IgD-negative memory B cell (primary cell): ENCODE results near the gene WSCD1. TPM values are rescaled to one million over a fixed set of nuclear protein-coding genes. Genes with fewer than 3 reads are reported as not detected.

Experiments
- H3K27ac Mint-ChIP-seq, 3 donors: one replicate each; pipeline ENCODE4 v1.8.0; 2020 to 2022; ENCODE audit warnings: mild to moderate bottlenecking in 3 of 3, mixed read lengths in 3 of 3, moderate library complexity in 1 of 3
- H3K27me3 Mint-ChIP-seq: one replicate; pipeline ENCODE4 v1.8.0; 2021; ENCODE audit warnings: mixed read lengths
- H3K36me3 Mint-ChIP-seq: one replicate; pipeline ENCODE4 v1.8.0; 2020; ENCODE audit warnings: mild to moderate bottlenecking, mixed read lengths
- H3K4me1 Mint-ChIP-seq, 3 donors: one replicate each; pipeline ENCODE4 v1.8.0; 2020 to 2022; ENCODE audit warnings: mixed read lengths in 3 of 3, mild to moderate bottlenecking in 1 of 3
- H3K4me3 Mint-ChIP-seq, 4 donors: one replicate each; pipeline ENCODE4 v1.8.0; 2020 to 2022; ENCODE audit warnings: mild to moderate bottlenecking in 4 of 4, mixed read lengths in 4 of 4, moderate library complexity in 3 of 4
- H3K9me3 Mint-ChIP-seq, 3 donors: one replicate each; pipeline ENCODE4 v1.8.0; 2020 to 2021; ENCODE audit warnings: mixed read lengths in 3 of 3, mild to moderate bottlenecking in 1 of 3
- polyA plus RNA-seq: library from polyadenylated mRNA; unstranded; fragments of 300-500 nt; fragmentation: Illumina TruSeq; gene quantifications from one replicate; pipeline ENCODE4 v1.2.3, GENCODE V29; 2021

The WSCD1 gene
- polyA plus RNA-seq, 1 donor from 2014 or later, result not detected

DNA sequence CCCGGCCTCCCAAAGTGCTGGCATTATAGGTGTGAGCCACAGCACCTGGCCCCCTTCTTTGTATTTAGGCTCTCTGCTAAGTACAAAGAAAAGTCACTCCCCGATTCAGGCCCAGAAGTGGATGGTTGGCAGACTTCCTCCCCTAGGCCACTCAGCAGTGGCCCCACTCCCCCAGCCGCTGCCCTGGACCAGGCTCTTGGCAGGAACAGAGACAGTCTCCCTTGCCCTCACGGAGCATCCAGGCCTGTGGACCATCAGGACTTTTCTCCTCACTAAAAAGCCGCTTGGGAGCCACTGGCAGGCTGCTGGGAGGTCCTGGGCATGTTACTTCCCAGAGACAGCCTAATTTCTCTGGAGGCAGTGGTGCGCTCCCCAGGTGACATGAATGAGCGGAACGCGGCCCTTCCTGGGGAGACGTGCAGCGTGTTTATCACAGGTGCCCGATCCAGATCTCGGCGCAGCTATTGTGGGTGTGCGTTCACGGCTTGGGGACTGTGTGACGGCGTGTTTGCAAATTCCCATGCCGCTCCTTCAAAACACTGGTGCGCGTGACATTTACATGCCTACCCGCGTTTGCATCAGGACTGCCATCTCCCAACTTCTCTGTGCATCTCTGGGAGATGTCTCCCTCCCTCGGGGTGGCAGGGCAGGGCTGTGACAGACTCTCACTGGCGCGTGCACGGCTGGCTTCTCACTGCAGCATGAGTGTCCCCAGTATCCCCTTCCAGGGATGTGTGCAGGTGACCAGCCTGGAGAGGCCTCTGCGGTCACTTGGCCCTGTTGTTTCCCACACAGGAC, 16.6 kb downstream of the WSCD1 start:
- Mint-ChIP-seq H3K9me3 (no peaks in the 10 kb centered on the region), H3K4me1 (no peaks in the 10 kb centered on the region), H3K27me3 (peaks cover 6% of the 10 kb centered on the region), H3K27ac (no peak overlapping the region), H3K4me3 (no peak overlapping the region), H3K36me3 (peaks cover 1% of the 10 kb centered on the region)

DNA sequence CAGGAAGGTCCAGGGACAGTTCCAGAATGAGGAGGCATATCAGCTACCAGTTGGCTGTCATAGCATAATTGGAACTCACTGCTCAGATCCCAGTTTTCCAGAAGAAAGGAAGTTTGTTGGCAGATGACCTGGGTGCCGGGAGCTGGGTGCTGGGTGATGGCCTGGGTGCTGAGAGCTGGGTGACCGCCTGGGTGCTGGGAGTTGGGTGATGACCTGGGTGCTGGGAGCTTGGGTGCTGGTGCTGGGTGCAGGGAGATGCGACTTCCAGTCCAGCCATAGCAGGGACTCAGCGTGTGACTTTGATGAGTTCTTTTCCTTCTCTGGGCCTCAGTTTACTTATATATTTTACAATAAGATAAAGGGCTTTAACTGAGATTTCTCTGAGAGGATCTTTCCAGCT, 18.0 kb downstream of the WSCD1 start:
- no peaks in the 10 kb centered on the region for H3K9me3 Mint-ChIP-seq
- H3K27ac Mint-ChIP-seq, result no peak overlapping the region
- no peak overlapping the region for H3K4me3 Mint-ChIP-seq
- no peaks in the 10 kb centered on the region for H3K4me1 Mint-ChIP-seq
- peaks cover 6% of the 10 kb centered on the region for H3K27me3 Mint-ChIP-seq
- peaks cover 1% of the 10 kb centered on the region for H3K36me3 Mint-ChIP-seq

DNA sequence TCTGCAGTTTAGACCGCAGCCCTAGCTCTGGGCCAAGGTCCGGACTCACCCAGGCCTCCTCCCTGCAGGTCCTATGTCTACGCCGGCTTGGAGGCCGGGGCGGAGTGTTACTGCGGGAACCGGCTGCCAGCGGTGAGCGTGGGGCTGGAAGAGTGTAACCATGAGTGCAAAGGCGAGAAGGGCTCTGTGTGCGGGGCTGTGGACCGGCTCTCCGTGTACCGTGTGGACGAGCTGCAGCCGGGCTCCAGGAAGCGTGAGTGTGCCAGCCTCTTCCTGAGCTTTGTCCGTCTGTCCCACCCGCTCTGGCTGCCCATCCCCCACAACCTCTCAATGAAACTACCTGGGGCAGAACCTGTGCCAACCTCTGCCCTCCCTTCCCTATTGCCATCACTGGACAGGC, 20.1 kb downstream of the WSCD1 start:
- peaks cover 4% of the 10 kb centered on the region for H3K27me3 Mint-ChIP-seq
- H3K4me3 Mint-ChIP-seq, result no peak overlapping the region
- peaks cover 1% of the 10 kb centered on the region for H3K36me3 Mint-ChIP-seq
- no peaks in the 10 kb centered on the region for H3K4me1 Mint-ChIP-seq
- H3K27ac Mint-ChIP-seq, result no peak overlapping the region
- no peaks in the 10 kb centered on the region for H3K9me3 Mint-ChIP-seq

DNA sequence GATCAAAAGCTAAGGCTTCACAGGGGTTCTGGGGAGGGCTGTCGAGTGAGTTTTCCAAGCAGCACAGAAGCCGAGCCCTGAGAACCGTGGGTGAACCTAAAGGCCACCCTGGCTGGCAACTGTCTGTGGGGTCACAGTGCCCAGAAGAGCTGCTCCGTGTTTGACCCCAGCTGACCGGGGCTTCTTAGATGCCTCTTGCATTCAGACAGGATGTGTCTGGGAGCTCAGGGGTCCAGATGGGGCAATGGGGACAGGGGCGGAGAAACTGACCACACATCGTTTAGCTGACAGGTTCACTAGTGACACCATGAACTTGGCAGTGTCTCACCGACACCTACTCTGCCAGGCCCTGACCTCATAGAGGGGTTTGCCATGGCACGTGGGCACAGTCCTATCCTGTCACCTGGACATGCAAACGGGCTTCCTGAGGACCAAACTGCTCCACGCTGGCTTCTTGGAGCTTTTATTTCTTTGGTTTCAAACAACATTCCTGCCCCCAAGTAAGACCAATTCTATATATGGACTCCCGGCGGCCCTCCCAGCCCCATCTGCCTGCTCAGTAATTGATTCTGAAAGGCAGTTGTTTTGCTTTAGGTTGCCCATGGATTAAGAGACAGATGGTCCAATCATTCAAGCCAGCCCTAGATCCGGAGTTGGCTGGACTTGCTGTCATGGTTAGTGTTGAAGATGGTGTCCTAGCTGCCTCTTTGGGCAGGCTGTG, 22.2 kb downstream of the WSCD1 start:
- H3K4me1 Mint-ChIP-seq, result no peaks in the 10 kb centered on the region
- peaks cover 4% of the 10 kb centered on the region for H3K27me3 Mint-ChIP-seq
- H3K27ac Mint-ChIP-seq, result no peak overlapping the region
- H3K9me3 Mint-ChIP-seq, result no peaks in the 10 kb centered on the region
- H3K4me3 Mint-ChIP-seq, result no peak overlapping the region
- H3K36me3 Mint-ChIP-seq, result peaks cover 4% of the 10 kb centered on the region

DNA sequence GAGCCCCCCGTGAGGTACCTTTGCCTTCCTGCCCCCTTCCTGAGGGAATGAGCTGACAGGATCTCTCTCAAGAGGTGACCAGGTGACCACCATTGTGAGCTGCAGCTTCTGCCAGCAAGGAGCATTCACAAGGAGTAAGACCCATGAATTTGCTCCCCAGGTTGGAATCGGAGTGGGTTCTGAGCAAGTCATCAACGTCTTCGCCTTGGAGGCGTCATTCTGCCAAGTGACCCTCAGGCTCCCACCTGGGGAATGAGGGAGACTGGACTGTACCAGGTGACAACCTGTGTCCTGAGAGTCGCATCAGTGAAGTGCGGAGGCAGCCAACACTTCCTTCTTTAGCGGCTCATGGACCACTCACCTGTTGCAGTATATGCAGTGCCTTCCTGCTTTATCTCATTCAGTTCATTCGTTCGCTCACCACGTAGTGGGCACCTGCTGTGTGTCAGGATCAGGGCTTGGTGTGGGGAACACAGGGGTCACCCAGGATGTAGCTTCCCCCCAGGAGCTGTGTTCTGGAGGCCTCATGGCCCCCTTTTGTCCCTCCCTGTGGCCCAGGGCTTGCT, 22.8 kb downstream of the WSCD1 start:
- Mint-ChIP-seq H3K4me1 (no peaks in the 10 kb centered on the region), H3K27me3 (peaks cover 2% of the 10 kb centered on the region), H3K27ac (no peak overlapping the region), H3K36me3 (peaks cover 4% of the 10 kb centered on the region), H3K4me3 (no peak overlapping the region), H3K9me3 (no peaks in the 10 kb centered on the region)

DNA sequence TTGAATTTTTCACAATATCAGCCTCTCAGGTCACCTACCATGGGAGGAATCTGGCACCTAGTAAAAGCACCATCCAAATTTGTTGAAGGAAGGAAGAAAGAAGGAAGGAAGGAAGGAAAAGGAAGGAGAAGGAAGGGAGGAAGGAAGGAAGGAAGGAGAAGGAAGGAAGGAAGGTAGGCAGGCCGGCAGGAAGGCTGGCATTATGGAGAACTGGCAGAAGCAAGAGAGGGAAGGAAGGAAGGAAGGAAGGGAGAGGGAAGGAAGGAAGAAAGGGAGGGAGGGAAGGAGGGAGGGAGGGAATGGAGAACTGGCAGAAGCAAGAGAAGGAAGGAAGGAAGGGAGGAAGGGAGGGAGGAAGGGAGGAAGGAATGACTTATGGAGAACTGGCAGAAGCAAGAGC, 24.3 kb downstream of the WSCD1 start:
- H3K27ac Mint-ChIP-seq, result no peak overlapping the region
- H3K27me3 Mint-ChIP-seq, result peaks cover 2% of the 10 kb centered on the region
- H3K4me3 Mint-ChIP-seq, result no peak overlapping the region
- H3K4me1 Mint-ChIP-seq, result no peaks in the 10 kb centered on the region
- H3K9me3 Mint-ChIP-seq, result no peaks in the 10 kb centered on the region
- H3K36me3 Mint-ChIP-seq, result peaks cover 4% of the 10 kb centered on the region

DNA sequence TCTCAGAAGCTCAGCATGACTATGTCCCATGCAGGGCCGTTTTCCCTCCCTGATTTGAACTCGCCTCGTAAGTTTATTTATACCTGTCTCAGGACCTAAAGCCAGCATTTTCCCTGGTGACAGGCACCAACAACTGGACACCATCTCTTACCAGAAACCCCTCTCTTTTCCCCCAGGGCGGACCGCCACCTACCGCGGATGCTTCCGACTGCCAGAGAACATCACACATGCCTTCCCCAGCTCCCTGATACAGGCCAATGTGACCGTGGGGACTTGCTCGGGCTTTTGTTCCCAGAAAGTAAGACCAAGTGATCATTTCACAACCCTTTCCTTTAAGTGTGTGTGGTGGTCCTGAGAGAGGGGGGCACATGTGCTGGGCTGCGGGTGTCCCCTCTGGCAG, 24.7 kb downstream of the WSCD1 start:
- H3K27me3 Mint-ChIP-seq, result peaks cover 2% of the 10 kb centered on the region
- H3K27ac Mint-ChIP-seq, result no peak overlapping the region
- H3K36me3 Mint-ChIP-seq, result peaks cover 4% of the 10 kb centered on the region
- H3K4me3 Mint-ChIP-seq, result no peak overlapping the region
- H3K4me1 Mint-ChIP-seq, result no peaks in the 10 kb centered on the region
- H3K9me3 Mint-ChIP-seq, result no peaks in the 10 kb centered on the region

DNA sequence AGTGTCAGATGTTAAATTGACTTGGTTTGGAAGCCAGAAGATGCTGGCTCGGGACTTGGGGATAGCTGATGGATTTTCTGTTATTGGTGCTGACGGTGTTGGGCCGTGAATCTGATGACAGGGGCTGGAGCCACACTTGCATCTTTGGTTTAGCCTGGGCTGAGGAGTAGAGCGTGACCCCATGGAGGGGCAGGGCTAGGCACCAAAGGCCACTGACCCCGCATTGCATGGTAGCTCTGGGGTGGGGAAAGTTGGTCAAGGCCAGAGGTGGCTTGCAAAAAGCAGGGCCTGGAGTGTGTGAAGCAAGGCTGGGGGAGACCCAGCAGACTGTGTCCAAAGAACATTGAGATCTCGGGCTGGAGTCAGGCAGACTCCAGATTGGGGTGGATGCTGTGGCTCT, 25.3 kb downstream of the WSCD1 start:
- peaks cover 2% of the 10 kb centered on the region for H3K27me3 Mint-ChIP-seq
- no peaks in the 10 kb centered on the region for H3K9me3 Mint-ChIP-seq
- H3K4me3 Mint-ChIP-seq, result no peak overlapping the region
- no peak overlapping the region for H3K27ac Mint-ChIP-seq
- H3K4me1 Mint-ChIP-seq, result no peaks in the 10 kb centered on the region
- peaks cover 4% of the 10 kb centered on the region for H3K36me3 Mint-ChIP-seq

DNA sequence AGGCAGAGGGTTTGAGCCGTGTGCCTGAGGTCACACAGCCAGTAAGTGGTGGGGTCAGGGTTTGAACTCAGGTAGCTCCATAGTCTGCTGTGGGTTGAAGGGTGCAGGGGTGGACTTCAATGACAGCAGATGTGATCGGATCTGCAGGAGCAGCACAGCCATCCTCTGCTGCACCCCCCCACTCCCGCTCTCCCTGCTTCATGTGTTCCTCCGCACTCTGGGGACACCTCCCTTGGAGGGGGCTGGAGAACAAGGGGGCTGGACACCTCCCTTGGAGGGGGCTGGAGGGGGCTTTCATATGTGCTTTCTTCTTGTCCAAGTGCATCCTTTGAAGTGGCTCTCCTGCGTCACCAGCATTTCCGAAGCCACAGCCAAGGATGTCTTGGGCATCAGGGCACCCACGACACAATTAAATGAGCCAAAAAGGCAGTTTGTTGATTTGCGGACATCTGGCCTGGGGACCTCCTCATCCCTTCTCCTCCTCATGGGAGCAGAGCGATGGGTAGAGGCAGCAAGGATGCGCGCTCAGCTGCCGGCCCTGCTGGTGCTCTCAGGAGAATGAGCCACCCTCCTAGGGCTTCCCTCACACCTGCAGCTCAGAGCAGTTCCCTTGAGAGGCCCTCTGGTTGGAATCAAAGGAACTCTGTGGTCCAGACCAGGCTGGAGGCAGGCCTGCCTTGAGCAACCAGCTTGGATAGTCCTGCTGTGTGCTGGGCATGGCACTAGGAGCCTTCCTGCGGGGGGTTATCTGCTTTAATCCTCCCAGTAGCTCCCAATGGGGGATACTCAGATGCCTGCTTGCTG, 26.2 kb downstream of the WSCD1 start:
- Mint-ChIP-seq H3K9me3 (no peaks in the 10 kb centered on the region), H3K36me3 (peaks cover 3% of the 10 kb centered on the region), H3K4me3 (no peak overlapping the region)

DNA sequence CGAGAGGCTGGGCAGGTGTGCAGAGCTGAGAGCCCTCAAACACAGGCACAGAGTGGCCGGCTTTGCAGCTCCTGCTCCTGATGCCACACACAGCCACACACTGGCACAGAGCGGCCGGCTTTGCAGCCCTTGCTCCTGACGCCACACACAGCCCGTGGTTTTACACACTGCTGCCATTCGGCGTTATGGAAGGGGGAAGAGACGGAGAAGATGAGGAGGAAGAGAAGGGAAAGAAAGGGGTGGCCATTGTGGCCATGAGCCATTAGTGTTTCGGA, 26.8 kb downstream of the WSCD1 start:
- H3K27ac Mint-ChIP-seq, result no peak overlapping the region
- no peaks in the 10 kb centered on the region for H3K9me3 Mint-ChIP-seq
- H3K27me3 Mint-ChIP-seq, result peaks cover 2% of the 10 kb centered on the region
- peaks cover 3% of the 10 kb centered on the region for H3K36me3 Mint-ChIP-seq
- H3K4me1 Mint-ChIP-seq, result no peaks in the 10 kb centered on the region
- no peak overlapping the region for H3K4me3 Mint-ChIP-seq

More for the DNA sequence above, 26.2 kb downstream of the WSCD1 start:
- H3K27me3 Mint-ChIP-seq, result peaks cover 2% of the 10 kb centered on the region
- no peaks in the 10 kb centered on the region for H3K4me1 Mint-ChIP-seq
- no peak overlapping the region for H3K27ac Mint-ChIP-seq

DNA sequence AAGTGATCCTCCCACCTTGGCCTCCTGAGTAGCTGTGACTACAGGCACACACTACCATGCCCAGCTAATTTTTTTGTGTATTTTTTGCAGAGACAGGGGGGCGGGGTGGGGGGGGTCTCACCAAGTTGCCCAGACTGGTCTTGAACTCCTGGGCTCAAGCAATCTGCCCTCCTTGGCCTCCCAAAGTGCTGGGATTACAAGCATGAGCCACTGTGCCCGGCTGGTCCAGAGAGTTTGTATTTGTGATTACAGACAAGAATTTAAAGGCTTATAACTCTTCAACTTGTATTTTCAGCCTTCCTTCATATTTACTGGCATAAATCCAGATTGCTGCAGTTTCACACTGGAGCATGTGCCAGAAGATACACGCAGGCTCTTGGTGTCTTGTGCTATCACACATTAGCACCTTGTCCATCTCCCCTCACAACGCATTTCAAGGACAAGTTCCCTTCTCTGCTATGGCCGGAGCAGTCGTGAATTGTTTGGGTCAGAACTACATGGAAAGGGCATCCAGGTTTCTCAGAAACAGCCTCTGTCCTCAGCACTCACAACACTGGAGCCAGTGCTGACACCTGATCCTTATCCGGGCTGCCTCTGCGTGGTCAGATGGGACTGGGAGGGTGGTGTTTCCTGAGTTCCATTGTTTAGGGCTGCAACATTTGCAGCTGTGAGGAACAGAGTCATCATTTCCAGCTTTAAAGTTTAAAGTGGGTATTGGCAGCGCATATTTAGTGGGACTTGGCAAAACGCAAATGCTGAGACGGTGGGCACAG, 28.1 kb downstream of the WSCD1 start:
- Mint-ChIP-seq H3K9me3 (no peaks in the 10 kb centered on the region), H3K27ac (no peak overlapping the region), H3K4me3 (no peak overlapping the region), H3K27me3 (peaks cover 2% of the 10 kb centered on the region), H3K36me3 (peaks cover 3% of the 10 kb centered on the region), H3K4me1 (no peaks in the 10 kb centered on the region)

DNA sequence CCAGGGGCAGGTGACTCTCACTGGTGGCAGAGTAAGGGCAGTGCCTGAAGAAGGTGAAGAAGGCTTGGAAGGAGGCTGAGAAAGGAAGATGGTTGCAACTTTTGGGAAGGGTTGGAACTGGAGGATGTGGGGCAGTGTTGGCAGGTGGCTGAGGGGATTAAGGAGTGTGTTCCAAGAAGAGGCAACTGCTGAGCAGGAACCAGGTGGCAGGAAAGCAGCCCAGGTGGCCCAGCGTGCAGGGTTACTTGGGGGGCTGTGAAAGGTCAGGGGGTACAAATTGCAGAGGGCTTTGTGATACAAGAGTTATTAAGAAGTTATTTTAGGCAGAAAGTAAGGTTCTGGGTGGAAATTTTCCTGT, 28.6 kb downstream of the WSCD1 start:
- Mint-ChIP-seq H3K27ac (no peak overlapping the region), H3K27me3 (peaks cover 2% of the 10 kb centered on the region), H3K9me3 (no peaks in the 10 kb centered on the region), H3K4me1 (no peaks in the 10 kb centered on the region), H3K4me3 (no peak overlapping the region), H3K36me3 (peaks cover 3% of the 10 kb centered on the region)

DNA sequence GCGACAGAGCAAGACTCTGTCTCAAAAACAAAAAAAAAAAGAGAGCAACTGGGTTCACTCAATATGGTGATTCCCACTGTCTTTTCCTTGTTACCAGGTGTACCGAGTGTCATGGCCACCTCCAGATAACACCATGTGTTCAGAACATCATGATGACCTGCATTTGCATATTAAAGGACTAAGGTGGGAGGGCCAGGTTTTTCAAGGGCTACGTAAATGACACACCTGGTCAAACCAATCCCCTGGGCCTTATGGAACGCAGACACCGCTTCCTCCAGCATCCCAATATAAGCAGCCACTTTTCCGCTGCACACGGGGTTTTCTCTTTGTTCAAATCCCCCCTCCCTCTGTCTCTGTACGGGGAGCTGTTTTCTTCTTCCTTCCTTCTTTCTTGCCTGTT, 29.3 kb downstream of the WSCD1 start:
- H3K27me3 Mint-ChIP-seq, result peaks cover 2% of the 10 kb centered on the region
- H3K9me3 Mint-ChIP-seq, result no peaks in the 10 kb centered on the region
- H3K27ac Mint-ChIP-seq, result no peak overlapping the region
- peaks cover 3% of the 10 kb centered on the region for H3K36me3 Mint-ChIP-seq
- no peaks in the 10 kb centered on the region for H3K4me1 Mint-ChIP-seq
- H3K4me3 Mint-ChIP-seq, result no peak overlapping the region

DNA sequence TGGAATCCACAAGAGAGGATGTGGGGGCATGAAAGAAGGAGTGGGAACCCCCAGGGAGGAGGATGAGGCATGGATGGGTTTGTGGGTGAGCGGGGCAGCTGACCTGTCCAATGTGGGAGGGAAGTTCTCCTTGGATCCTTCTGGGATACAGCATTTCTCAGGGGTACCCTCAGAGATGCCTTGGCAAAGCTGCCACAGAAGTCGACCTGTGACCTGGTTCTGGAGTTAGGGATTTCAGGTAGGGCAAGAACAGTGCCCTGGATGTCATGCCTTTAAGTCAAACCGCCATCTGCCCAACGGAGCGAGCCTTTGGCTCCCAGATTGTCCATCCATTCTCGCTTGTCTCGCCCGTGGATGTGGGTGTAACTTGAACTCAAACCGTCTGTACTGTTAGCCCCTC, 30.0 kb downstream of the WSCD1 start:
- H3K27ac Mint-ChIP-seq, result no peak overlapping the region
- H3K4me3 Mint-ChIP-seq, result no peak overlapping the region
- peaks cover 0 to under 1% (median 0%) of the 10 kb centered on the region in 3 donors for H3K9me3 Mint-ChIP-seq
- peaks cover 2% of the 10 kb centered on the region for H3K27me3 Mint-ChIP-seq
- peaks cover 3% of the 10 kb centered on the region for H3K36me3 Mint-ChIP-seq
- H3K4me1 Mint-ChIP-seq, result no peaks in the 10 kb centered on the region
